Large intestine (tissue), 3 donors: ENCODE measurements around the gene PEPD. TPM values are rescaled to one million over a fixed set of nuclear protein-coding genes. Genes with fewer than 3 reads are reported as not detected.
"Not testable (repeated sequence)": the region's sequence is repeated elsewhere in the genome, so short reads cannot be mapped to it uniquely, and the experiment has no call there.

ENCODE experiments used
- DNase-seq, 2 donors: peaks; one replicate each; pipeline versions ENCODE4 v3.0.0 to v3.0.0-alpha.2; 2013
- H3K27ac ChIP-seq: one replicate; pipeline ENCODE4 v1.5.1; 2013; ENCODE audit warnings: low read length
- H3K27me3 ChIP-seq: 2 replicates; pipeline ENCODE4 v1.6.1; 2013; ENCODE audit warnings: low read length; ENCODE audit not compliant: control insufficient read depth, insufficient read depth
- H3K36me3 ChIP-seq: 2 replicates; pipeline ENCODE4 v1.6.1; 2013; ENCODE audit warnings: low read length; ENCODE audit not compliant: control insufficient read depth, insufficient read depth
- H3K4me1 ChIP-seq: one replicate; pipeline ENCODE4 v1.6.1; 2013; ENCODE audit warnings: low read length; ENCODE audit not compliant: control insufficient read depth, insufficient read depth
- H3K4me3 ChIP-seq: one replicate; pipeline ENCODE4 v1.5.1; 2013; ENCODE audit warnings: low read length
- H3K9me3 ChIP-seq: one replicate; pipeline ENCODE4 v1.6.1; 2013; ENCODE audit warnings: mild to moderate bottlenecking, low read depth, low read length, moderate library complexity; ENCODE audit not compliant: control insufficient read depth
- WGBS: methylation state at CpG from one replicate; pipeline ENCODE4 v1.1.5; 2013; ENCODE audit warnings: low lambda C conversion rate; ENCODE audit not compliant: insufficient coverage; 5-methylcytosine and 5-hydroxymethylcytosine counted together
- polyA plus RNA-seq: library from polyadenylated mRNA; unstranded; fragments of 120-200 nt; gene quantifications from one replicate; pipeline ENCODE4 v1.2.1, GENCODE V29; 2013

Gene PEPD
- polyA plus RNA-seq, 1 donor = 216 TPM

- no peak overlapping the region for H3K27ac ChIP-seq
- H3K4me3 ChIP-seq = no peak overlapping the region
- H3K9me3 ChIP-seq = no peaks in the 10 kb centered on the region
- no peaks in the 10 kb centered on the region for H3K4me1 ChIP-seq
- H3K27me3 ChIP-seq = no peaks in the 10 kb centered on the region
- no peak for DNase-seq
- WGBS = 60% methylated on average over 1 of the region's 8 CpGs
- H3K36me3 ChIP-seq = no peaks in the 10 kb centered on the region
These were observed 36.6 kb upstream of the PEPD start for GRCh38 chr19:33558151-33558550.

- no peak for DNase-seq
- Histone ChIP-seq H3K4me1 (no peaks in the 10 kb centered on the region), H3K27ac (no peak overlapping the region), H3K36me3 (no peaks in the 10 kb centered on the region), H3K27me3 (no peaks in the 10 kb centered on the region), H3K4me3 (no peak overlapping the region), H3K9me3 (no peaks in the 10 kb centered on the region)
- no CpG with 5 or more reads among the region's 13 CpGs for WGBS
These were observed 36.1 kb upstream of the PEPD start for GRCh38 chr19:33557720-33558119.

- Histone ChIP-seq H3K27ac (no peak overlapping the region), H3K27me3 (no peaks in the 10 kb centered on the region), H3K36me3 (no peaks in the 10 kb centered on the region), H3K9me3 (no peaks in the 10 kb centered on the region), H3K4me3 (no peak overlapping the region), H3K4me1 (no peaks in the 10 kb centered on the region)
- WGBS = no CpG with 5 or more reads among the region's 10 CpGs
- DNase-seq = no peak
These were observed 35.6 kb upstream of the PEPD start for GRCh38 chr19:33557196-33557595.

GRCh38 chr19:33556261-33556660, 34.7 kb upstream of the PEPD start:
- Histone ChIP-seq H3K9me3 (no peaks in the 10 kb centered on the region), H3K4me3 (no peak overlapping the region), H3K27ac (no peak overlapping the region), H3K4me1 (no peaks in the 10 kb centered on the region), H3K27me3 (no peaks in the 10 kb centered on the region), H3K36me3 (no peaks in the 10 kb centered on the region)
- no peak for DNase-seq
- no CpG with 5 or more reads among the region's 4 CpGs for WGBS

- not testable (repeated sequence) for H3K36me3 ChIP-seq, H3K4me1 ChIP-seq, H3K27me3 ChIP-seq, H3K9me3 ChIP-seq, H3K27ac ChIP-seq, H3K4me3 ChIP-seq, DNase-seq
- WGBS = no CpG with 5 or more reads among the region's 4 CpGs
These were observed 34.1 kb upstream of the PEPD start for GRCh38 chr19:33555726-33556125.

- no CpG with 5 or more reads among the region's 7 CpGs for WGBS
- Histone ChIP-seq H3K4me3 (no peak overlapping the region), H3K27ac (no peak overlapping the region), H3K9me3 (no peaks in the 10 kb centered on the region), H3K27me3 (no peaks in the 10 kb centered on the region), H3K36me3 (no peaks in the 10 kb centered on the region), H3K4me1 (no peaks in the 10 kb centered on the region)
- no peak for DNase-seq
These were observed 33.2 kb upstream of the PEPD start for GRCh38 chr19:33554821-33555220.

- no peak overlapping the region for H3K27ac ChIP-seq
- H3K27me3 ChIP-seq = no peaks in the 10 kb centered on the region
- WGBS = 100% methylated on average over 1 of the region's 9 CpGs
- H3K36me3 ChIP-seq = no peaks in the 10 kb centered on the region
- DNase-seq = no peak
- H3K4me3 ChIP-seq = no peak overlapping the region
- H3K9me3 ChIP-seq = no peaks in the 10 kb centered on the region
- H3K4me1 ChIP-seq = no peaks in the 10 kb centered on the region
These were observed 32.8 kb upstream of the PEPD start for GRCh38 chr19:33554391-33554790.

GRCh38 chr19:33553530-33554310, 32.1 kb upstream of the PEPD start:
- no peak for DNase-seq
- no CpG with 5 or more reads among the region's 17 CpGs for WGBS
- Histone ChIP-seq H3K36me3 (no peaks in the 10 kb centered on the region), H3K27me3 (no peaks in the 10 kb centered on the region), H3K27ac (no peak overlapping the region), H3K4me3 (no peak overlapping the region), H3K4me1 (no peaks in the 10 kb centered on the region), H3K9me3 (no peaks in the 10 kb centered on the region)

- H3K9me3 ChIP-seq = no peaks in the 10 kb centered on the region
- no peak overlapping the region for H3K27ac ChIP-seq
- no peak for DNase-seq
- H3K36me3 ChIP-seq = no peaks in the 10 kb centered on the region
- no peak overlapping the region for H3K4me3 ChIP-seq
- no peaks in the 10 kb centered on the region for H3K27me3 ChIP-seq
- H3K4me1 ChIP-seq = no peaks in the 10 kb centered on the region
- no CpG with 5 or more reads among the region's 4 CpGs for WGBS
These were observed 31.3 kb upstream of the PEPD start for GRCh38 chr19:33552928-33553279.

- Histone ChIP-seq H3K4me3 (no peak overlapping the region), H3K27ac (no peak overlapping the region), H3K9me3 (no peaks in the 10 kb centered on the region), H3K36me3 (no peaks in the 10 kb centered on the region), H3K4me1 (no peaks in the 10 kb centered on the region), H3K27me3 (no peaks in the 10 kb centered on the region)
- 89% methylated on average over 3 of the region's 18 CpGs for WGBS
- DNase-seq = no peak
These were observed 30.8 kb upstream of the PEPD start for GRCh38 chr19:33552191-33552927.

- no peak overlapping the region for H3K27ac ChIP-seq
- H3K4me1 ChIP-seq = no peaks in the 10 kb centered on the region
- H3K27me3 ChIP-seq = no peaks in the 10 kb centered on the region
- no peak overlapping the region for H3K4me3 ChIP-seq
- H3K9me3 ChIP-seq = no peaks in the 10 kb centered on the region
- whole genome bisulfite sequencing = no CpG with 5 or more reads among the region's 6 CpGs
- DNase-seq = no peak
- no peaks in the 10 kb centered on the region for H3K36me3 ChIP-seq
These were observed 30.1 kb upstream of the PEPD start for GRCh38 chr19:33551676-33552075.
